ENCODE results near the gene ZBED4.
A peak's percentile ranks its signal among the peaks of the same experiment; 100 is the strongest.

Gene ZBED4

DNA sequence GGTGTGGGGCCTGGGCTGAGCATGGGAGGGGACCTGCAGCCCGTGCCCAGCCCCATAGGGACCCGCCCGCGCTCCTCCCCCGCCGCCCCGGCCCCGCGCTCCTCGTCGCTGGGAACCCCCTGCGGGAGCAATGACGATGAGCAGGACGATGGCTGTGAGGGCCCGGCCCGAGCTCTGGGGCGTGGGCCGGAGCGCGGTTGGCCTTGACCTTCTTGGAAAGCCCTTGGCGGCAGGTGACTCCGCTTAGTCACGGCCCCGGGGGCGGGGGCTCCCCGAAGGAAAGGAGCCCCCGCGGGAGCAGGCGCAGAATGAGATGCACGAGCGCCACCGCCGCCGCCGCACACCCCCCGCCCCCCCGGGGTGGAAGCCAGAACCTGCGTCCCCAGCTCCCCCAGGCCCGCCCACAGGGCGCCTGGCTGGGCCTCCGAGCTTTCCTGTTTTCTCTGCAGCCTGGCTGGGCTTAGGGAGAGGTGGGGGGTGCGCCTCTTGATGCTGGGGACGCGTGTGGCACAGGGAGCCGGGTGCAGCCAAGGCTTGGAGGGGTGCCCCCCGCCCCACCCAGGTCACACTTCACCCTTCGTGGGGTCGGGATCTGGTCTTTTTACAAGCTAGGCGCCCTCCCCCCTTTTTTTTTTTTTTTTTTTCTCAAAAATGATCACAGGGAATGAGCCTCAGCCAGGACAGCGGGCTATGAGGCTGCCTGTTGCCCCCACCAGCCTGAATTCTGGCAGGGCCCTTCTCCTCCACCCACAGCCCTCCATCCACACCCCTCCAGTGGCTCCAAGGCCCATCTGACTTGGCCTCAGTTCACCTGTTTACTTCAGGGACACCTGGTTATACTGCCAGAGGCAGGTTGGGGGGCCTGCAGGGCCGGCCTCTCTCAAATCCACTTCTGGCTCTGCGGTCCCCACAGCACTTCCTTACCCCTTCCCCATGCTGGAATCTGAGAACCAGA, 82.7 kb downstream of the ZBED4 start:
- DNase-seq (peak; percentile 99), ATAC-seq (peak; percentile 87)

- no peak for DNase-seq
These were observed 83.5 kb downstream of the ZBED4 start for GRCh38 chr22:49936973-49937757.

GRCh38 chr22:49937758-49938564, 84.3 kb downstream of the ZBED4 start:
- ATAC-seq, result no peak
- no peak for DNase-seq

More at GRCh38 chr22:49936973-49937757, 83.5 kb downstream of the ZBED4 start:
- no peak for ATAC-seq

DNA sequence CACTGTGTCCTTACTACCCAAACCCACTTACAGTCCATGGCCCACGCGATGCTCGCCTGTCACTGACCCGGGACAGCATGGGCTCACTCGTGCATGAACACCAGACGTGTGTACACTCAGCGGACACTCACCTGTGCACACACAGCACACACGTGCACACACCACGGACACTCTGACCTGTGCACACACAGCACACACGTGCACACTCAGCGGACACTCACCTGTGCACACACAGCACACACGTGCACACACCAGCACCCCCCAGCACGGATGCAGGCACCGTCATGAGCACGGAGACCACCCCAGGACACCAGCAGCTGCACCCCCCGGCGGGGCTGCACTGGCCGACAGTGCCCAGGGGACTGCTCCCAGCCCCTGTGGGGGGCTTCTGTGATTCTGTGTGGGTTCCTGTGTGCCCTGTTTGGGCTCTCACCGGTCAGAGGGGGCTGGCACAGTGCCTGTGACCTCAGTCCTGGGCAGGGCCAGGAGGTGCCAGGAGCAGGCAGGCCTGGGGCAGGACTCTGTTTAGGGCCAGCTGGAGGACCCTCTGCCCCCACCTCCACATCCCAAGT, 85.0 kb downstream of the ZBED4 start:
- no peak for DNase-seq

More for the DNA sequence above, 85.0 kb downstream of the ZBED4 start:
- no peak for ATAC-seq
